ENCODE results near the gene MEGF6. TPM values are rescaled to one million over a fixed set of nuclear protein-coding genes. Genes with fewer than 3 reads are reported as not detected.

The MEGF6 gene
- total RNA-seq, 2 donors from 2014 or later = 22.4 to 24.9 TPM

DNA sequence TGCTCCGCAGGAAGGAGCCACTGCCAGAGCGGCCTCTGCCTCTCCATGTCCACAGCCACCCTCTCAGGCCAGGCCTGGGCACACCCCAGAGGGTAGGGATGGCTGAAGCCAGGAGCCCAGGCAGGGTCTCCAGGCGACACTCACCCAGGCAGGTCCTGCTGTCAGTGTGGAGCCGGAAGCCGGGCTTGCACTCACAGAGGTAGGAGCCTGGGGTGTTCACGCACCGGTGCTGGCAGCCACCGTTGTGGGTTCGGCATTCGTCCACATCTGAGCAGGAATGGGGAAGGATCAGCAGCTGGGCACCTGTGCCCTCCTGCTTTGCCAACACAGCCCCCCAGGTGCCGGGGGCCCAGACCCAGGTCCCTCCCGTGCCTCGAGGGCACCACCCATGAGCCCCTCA lies 87.3 kb downstream of the MEGF6 start:
- ATAC-seq (no peak), DNase-seq (no peak)
- WGBS, 2 donors = 82% methylated on average over 13 of the region's 13 CpGs; no CpG with 5 or more reads in 1 of the 2 donors
- Histone ChIP-seq H3K4me3 (no peak overlapping the region), H3K27me3 (no peaks in the 10 kb centered on the region), H3K27ac (no peak overlapping the region), H3K4me1 (peaks cover 3% of the 10 kb centered on the region), H3K36me3 (replicated peaks in 1 of 2; ENCODE audit: insufficient read depth in 1 of 2, low read depth in 2 of 2) (no peaks in the 10 kb centered on the region), H3K9me3 (no peaks in the 10 kb centered on the region)
- intact Hi-C loops (cut with DNase I) = no loop called here
- TF ChIP-seq POLR2A (IDR thresholded peaks at IDR 0.05) = no peak
- TF ChIP-seq, protein P1, sequence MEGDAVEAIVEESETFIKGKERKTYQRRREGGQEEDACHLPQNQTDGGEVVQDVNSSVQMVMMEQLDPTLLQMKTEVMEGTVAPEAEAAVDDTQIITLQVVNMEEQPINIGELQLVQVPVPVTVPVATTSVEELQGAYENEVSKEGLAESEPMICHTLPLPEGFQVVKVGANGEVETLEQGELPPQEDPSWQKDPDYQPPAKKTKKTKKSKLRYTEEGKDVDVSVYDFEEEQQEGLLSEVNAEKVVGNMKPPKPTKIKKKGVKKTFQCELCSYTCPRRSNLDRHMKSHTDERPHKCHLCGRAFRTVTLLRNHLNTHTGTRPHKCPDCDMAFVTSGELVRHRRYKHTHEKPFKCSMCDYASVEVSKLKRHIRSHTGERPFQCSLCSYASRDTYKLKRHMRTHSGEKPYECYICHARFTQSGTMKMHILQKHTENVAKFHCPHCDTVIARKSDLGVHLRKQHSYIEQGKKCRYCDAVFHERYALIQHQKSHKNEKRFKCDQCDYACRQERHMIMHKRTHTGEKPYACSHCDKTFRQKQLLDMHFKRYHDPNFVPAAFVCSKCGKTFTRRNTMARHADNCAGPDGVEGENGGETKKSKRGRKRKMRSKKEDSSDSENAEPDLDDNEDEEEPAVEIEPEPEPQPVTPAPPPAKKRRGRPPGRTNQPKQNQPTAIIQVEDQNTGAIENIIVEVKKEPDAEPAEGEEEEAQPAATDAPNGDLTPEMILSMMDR (IDR thresholded peaks at IDR 0.05) = no peak

DNA sequence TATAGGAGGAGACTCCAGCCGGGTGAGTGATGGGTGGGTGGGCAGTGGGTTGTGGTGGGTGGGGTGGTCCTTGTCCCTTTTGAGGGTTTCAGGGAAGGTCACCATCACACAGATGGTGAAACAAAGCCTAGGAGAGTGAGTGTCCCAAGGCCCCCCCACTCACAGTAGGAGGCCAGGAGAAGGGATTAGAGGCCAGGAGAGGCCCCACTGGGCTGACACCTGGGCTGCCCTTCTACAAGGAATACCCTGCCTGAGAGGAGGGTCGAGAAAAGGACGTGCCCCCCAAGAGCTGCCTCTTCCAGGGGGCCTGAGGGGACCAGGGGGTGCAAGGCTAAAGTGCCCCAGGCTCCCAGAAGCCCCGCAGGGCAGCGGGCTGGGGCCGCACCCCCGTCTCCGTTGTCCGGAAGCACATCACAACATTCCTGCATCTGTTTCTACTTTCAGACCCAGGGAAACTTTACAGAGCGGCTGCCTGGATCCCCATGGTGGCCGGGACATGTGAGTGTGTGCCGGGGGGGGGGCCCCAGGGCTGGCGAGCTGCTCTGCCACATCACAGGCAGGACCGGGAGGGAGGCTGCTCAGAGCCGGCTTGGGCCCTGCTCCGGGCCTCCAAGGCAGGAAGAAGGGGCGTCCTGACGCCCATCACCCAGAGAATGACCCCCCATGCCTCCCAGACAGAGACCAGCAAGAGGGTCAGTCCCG lies 88.6 kb downstream of the MEGF6 start:
- TF ChIP-seq, protein P1 (IDR thresholded peaks at IDR 0.05) = no peak
- TF ChIP-seq POLR2A (IDR thresholded peaks at IDR 0.05) = no peak
- no peaks in the 10 kb centered on the region for H3K4me1 ChIP-seq
- 80 to 89% methylated on average over 6 to 19 of the region's 19 CpGs for WGBS, 2 donors
- no peaks in the 10 kb centered on the region for H3K9me3 ChIP-seq
- H3K27me3 ChIP-seq = no peaks in the 10 kb centered on the region
- no peak overlapping the region for H3K27ac ChIP-seq
- no peak overlapping the region for H3K4me3 ChIP-seq
- ATAC-seq (no peak), DNase-seq (no peak)
- H3K36me3 ChIP-seq (replicated peaks in 1 of 2; ENCODE audit: insufficient read depth in 1 of 2, low read depth in 2 of 2) = no peaks in the 10 kb centered on the region
- intact Hi-C loops (cut with DNase I) = no loop called here

DNA sequence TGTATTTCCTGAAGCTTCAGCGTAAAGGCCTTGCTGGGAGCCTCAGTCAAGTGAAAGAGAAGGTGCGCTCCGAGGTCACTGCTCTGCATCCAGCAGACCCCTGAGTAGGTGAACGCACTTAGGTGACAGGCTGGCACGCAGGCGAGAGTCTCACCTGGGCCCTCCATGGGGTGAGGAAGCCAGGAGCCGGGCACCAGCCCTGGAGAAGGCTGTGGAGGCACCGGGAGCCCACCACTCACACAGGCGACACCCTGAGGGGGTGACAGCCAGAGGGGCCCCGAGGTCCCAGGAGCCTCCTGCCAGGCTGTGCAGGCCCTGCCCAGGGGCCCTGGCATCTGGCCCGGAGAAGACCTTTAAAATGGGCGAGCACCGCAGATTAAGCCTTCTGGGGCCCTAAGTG lies 89.2 kb downstream of the MEGF6 start:
- TF ChIP-seq POLR2A (IDR thresholded peaks at IDR 0.05) = no peak
- TF ChIP-seq, protein P1 (IDR thresholded peaks at IDR 0.05) = no peak
- Histone ChIP-seq H3K27me3 (no peaks in the 10 kb centered on the region), H3K27ac (no peak overlapping the region), H3K36me3 (replicated peaks in 1 of 2; ENCODE audit: insufficient read depth in 1 of 2, low read depth in 2 of 2) (no peaks in the 10 kb centered on the region), H3K4me3 (no peak overlapping the region), H3K9me3 (no peaks in the 10 kb centered on the region), H3K4me1 (no peaks in the 10 kb centered on the region)
- intact Hi-C loops (cut with DNase I) = no loop called here
- no peak for DNase-seq
- ATAC-seq = no peak
- 89 to 100% methylated on average over 2 to 13 of the region's 13 CpGs for WGBS, 2 donors

DNA sequence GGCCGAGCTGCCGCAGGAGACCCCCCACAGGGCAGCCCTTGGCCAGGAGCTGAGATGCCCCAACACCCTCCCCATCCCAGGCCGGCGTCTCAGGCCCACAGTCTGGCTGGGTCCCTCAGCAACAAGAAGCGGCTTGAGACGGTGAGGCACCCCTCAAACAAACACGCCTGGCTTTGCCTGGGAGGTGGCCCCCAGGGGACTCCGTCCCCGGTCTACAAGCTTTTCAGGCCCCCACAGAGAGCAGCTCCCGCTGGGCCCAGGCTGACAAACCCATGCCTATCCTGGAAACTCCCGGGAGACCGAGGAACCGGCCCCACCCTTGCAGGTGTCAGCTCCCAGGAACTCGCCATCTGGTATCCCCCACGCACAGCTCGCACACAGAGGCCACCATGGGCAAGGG lies 89.9 kb downstream of the MEGF6 start:
- WGBS, 2 donors = 90% methylated on average over 16 of the region's 16 CpGs; no CpG with 5 or more reads in 1 of the 2 donors
- DNase-seq = no peak
- H3K27ac ChIP-seq = no peak overlapping the region
- no peaks in the 10 kb centered on the region for H3K4me1 ChIP-seq
- no peak for ATAC-seq
- intact Hi-C loops (cut with DNase I) = no loop called here
- TF ChIP-seq, protein P1 (IDR thresholded peaks at IDR 0.05) = no peak
- TF ChIP-seq POLR2A (IDR thresholded peaks at IDR 0.05) = no peak
- H3K27me3 ChIP-seq = no peaks in the 10 kb centered on the region
- H3K36me3 ChIP-seq (replicated peaks in 1 of 2; ENCODE audit: insufficient read depth in 1 of 2, low read depth in 2 of 2) = no peaks in the 10 kb centered on the region
- H3K9me3 ChIP-seq = no peaks in the 10 kb centered on the region
- no peak overlapping the region for H3K4me3 ChIP-seq

All from body of pancreas (tissue), 4 donors.